Osteoblast (primary cell): Measurements from ENCODE around the gene SOX6. TPM values are rescaled to one million over a fixed set of nuclear protein-coding genes. Genes with fewer than 3 reads are reported as not detected.

Experiments used
- DNase-seq: peaks from one replicate; pipeline ENCODE4 v3.0.0; 2011; ENCODE audit warnings: low spot score, mixed read lengths; ENCODE audit not compliant: insufficient read length; ENCODE audit errors: missing footprints
- H2AFZ ChIP-seq: 2 replicates; pipeline ENCODE4 v1.6.0; 2011; ENCODE audit warnings: mild to moderate bottlenecking, low read length
- H3K27ac ChIP-seq: 2 replicates; pipeline ENCODE4 v1.5.1; 2011; ENCODE audit warnings: mild to moderate bottlenecking, low read depth, low read length, moderate library complexity
- H3K27me3 ChIP-seq: 2 replicates; pipeline ENCODE4 v1.6.0; 2012; ENCODE audit warnings: mild to moderate bottlenecking, control low read depth, inconsistent platforms, low read length, moderate library complexity; ENCODE audit not compliant: insufficient read depth
- H3K36me3 ChIP-seq: 2 replicates; pipeline ENCODE4 v1.5.1; 2011; ENCODE audit warnings: mild to moderate bottlenecking, low read length, control low read depth, moderate library complexity; ENCODE audit not compliant: insufficient read depth
- H3K4me1 ChIP-seq: 2 replicates; pipeline ENCODE4 v1.5.1; 2011; ENCODE audit warnings: mild to moderate bottlenecking, low read length, control low read depth, moderate library complexity; ENCODE audit not compliant: insufficient read depth
- H3K4me2 ChIP-seq: 2 replicates; pipeline ENCODE4 v1.6.0; 2011; ENCODE audit warnings: mild to moderate bottlenecking, low read length; ENCODE audit not compliant: insufficient read depth
- H3K4me3 ChIP-seq: fragments of 200-600 bp; sonication (generic); 3 replicates; pipeline ENCODE4 v1.5.1; 2012; ENCODE audit warnings: mild to moderate bottlenecking, low read length, inconsistent platforms; ENCODE audit not compliant: insufficient read depth
- H3K79me2 ChIP-seq: 2 replicates; pipeline ENCODE4 v1.6.0; 2012; ENCODE audit warnings: mild to moderate bottlenecking, low read length, control low read depth, inconsistent platforms; ENCODE audit not compliant: insufficient read depth
- H3K9me3 ChIP-seq: 2 replicates; pipeline ENCODE4 v1.5.1; 2011; ENCODE audit warnings: low read depth, low read length, control low read depth
- H4K20me1 ChIP-seq: 2 replicates; pipeline ENCODE4 v1.6.0; 2012; ENCODE audit warnings: mild to moderate bottlenecking, low read length, control low read depth; ENCODE audit not compliant: insufficient read depth
- total RNA-seq: library from RNA; depleted of rRNA; stranded (reverse); fragments of >200 nt; gene quantifications from 2 replicates; pipeline ENCODE4 v1.2.3, GENCODE V29; 2012
- TF ChIP-seq, protein P1 (sequence below): IDR thresholded peaks from 2 replicates; pipeline ENCODE4 v1.5.1; 2011; ENCODE audit warnings: mild to moderate bottlenecking, low read depth, low read length, moderate library complexity; ENCODE audit errors: extremely low read depth

Gene SOX6
- total RNA-seq, 1 donor, result 3.3 TPM

DNA sequence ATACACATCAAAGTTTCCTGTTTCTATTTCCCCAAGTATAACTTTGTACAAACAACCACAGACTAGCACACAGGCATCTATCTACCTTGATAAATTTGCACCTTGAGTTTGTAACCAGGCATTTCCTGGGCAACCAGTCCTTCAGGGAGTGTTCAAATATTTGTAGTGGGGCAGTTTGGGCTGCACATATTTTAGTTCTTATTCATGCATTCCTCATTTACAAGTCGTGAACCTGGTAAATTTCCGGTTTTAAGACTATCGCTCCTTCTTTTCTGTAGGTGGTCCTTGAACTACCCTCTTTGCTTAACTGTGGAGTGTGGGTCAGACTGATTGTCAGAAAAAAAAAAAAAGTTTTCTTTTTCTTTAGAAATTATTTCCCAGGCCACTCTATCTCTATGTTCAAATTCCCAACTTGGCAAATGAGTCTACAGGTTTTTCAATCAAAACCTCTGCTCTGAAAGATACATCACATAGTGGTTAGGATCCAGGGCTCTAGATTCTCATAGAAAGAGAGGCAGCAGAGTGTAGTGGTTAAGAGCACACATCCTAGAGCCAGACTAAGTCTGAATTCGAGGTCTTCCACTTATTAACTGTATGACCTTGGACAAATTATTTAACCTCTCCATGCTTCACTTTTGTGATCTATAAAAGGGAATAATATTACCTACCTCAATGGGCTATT, 201.5 kb downstream of the SOX6 start:
- Histone ChIP-seq H3K27me3 (no peaks in the 10 kb centered on the region), H3K36me3 (no peaks in the 10 kb centered on the region), H3K4me3 (no peak overlapping the region), H3K4me2 (no peak overlapping the region), H3K9me3 (no peaks in the 10 kb centered on the region), H2AFZ (no peak overlapping the region), H3K27ac (no peak overlapping the region), H4K20me1 (no peaks in the 10 kb centered on the region), H3K79me2 (no peaks in the 10 kb centered on the region), H3K4me1 (no peaks in the 10 kb centered on the region)
- TF ChIP-seq, protein P1, sequence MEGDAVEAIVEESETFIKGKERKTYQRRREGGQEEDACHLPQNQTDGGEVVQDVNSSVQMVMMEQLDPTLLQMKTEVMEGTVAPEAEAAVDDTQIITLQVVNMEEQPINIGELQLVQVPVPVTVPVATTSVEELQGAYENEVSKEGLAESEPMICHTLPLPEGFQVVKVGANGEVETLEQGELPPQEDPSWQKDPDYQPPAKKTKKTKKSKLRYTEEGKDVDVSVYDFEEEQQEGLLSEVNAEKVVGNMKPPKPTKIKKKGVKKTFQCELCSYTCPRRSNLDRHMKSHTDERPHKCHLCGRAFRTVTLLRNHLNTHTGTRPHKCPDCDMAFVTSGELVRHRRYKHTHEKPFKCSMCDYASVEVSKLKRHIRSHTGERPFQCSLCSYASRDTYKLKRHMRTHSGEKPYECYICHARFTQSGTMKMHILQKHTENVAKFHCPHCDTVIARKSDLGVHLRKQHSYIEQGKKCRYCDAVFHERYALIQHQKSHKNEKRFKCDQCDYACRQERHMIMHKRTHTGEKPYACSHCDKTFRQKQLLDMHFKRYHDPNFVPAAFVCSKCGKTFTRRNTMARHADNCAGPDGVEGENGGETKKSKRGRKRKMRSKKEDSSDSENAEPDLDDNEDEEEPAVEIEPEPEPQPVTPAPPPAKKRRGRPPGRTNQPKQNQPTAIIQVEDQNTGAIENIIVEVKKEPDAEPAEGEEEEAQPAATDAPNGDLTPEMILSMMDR, result no peak
- DNase-seq, result no peak

DNA sequence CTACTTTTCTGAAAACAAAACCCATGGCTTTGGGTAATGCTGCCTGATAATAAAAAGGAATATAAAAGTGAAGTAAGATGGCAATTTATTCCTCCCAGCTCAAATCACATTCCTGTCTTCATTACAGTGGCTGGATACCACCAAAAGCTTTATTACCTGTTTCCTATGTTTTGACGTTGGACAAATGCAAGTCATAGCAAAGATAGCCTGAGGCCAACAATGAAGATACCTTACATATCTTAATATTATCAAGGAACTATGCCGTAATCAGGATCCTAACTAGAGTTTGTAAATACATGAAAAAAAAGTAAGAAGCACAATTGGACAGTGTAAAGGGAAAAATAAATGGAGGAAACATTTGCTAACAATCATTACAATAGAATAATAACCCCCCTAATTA, 202.4 kb downstream of the SOX6 start:
- Histone ChIP-seq H2AFZ (no peak overlapping the region), H3K4me3 (no peak overlapping the region), H3K79me2 (no peaks in the 10 kb centered on the region), H3K4me2 (no peak overlapping the region), H3K9me3 (no peaks in the 10 kb centered on the region), H3K4me1 (no peaks in the 10 kb centered on the region), H3K27me3 (no peaks in the 10 kb centered on the region), H4K20me1 (no peaks in the 10 kb centered on the region), H3K36me3 (no peaks in the 10 kb centered on the region), H3K27ac (no peak overlapping the region)
- TF ChIP-seq, protein P1, result no peak
- no peak for DNase-seq

DNA sequence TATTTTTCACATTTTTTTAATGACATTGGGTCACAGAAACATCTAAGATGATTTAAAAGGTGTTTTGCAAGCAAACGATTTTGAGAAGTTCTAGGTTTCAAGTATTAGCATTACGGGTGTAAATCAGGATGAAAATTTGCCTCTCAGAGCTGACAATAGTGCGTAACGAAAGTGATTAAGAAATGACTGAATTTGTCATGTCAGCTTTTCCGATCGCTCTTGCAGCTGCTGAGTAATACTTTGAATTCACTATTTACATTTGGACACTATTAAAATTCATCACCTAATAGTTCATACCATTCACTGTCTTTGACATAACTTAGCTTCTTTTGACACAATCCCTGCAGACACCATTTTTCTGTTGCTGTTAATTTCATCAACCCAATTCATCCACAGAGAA, 205.2 kb downstream of the SOX6 start:
- Histone ChIP-seq H3K27ac (no peak overlapping the region), H3K79me2 (no peaks in the 10 kb centered on the region), H4K20me1 (no peaks in the 10 kb centered on the region), H3K9me3 (no peaks in the 10 kb centered on the region), H3K4me2 (no peak overlapping the region), H3K36me3 (no peaks in the 10 kb centered on the region), H3K4me1 (no peaks in the 10 kb centered on the region), H3K4me3 (no peak overlapping the region), H2AFZ (no peak overlapping the region), H3K27me3 (no peaks in the 10 kb centered on the region)
- DNase-seq, result no peak
- TF ChIP-seq, protein P1, result no peak

DNA sequence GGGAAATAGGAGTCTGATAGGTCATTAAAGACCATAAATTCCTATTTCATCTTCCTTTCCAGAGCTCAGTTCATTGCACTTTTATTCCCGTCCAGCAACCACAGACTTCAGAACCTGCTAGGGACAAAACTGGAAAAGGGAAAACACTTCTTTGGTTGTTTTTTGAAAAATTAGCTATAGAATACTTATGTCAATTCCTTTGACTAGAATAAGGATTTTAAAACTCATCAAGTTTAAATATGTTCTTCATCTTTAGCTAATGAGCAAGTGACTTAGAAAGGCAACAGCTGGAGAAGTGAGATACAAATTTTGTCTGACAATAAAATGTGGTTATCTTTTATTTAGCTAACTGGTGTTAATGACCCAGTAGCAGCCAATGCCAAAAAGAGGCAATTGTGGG, 206.9 kb downstream of the SOX6 start:
- H3K4me2 ChIP-seq, result no peak overlapping the region
- H3K4me3 ChIP-seq, result no peak overlapping the region
- DNase-seq, result no peak
- H3K36me3 ChIP-seq, result no peaks in the 10 kb centered on the region
- H4K20me1 ChIP-seq, result no peaks in the 10 kb centered on the region
- H3K79me2 ChIP-seq, result no peaks in the 10 kb centered on the region
- no peak overlapping the region for H3K27ac ChIP-seq
- no peaks in the 10 kb centered on the region for H3K4me1 ChIP-seq
- TF ChIP-seq, protein P1, result no peak
- no peaks in the 10 kb centered on the region for H3K9me3 ChIP-seq
- no peak overlapping the region for H2AFZ ChIP-seq
- H3K27me3 ChIP-seq, result no peaks in the 10 kb centered on the region
